ENCODE data around the gene UBE2O.

DNA sequence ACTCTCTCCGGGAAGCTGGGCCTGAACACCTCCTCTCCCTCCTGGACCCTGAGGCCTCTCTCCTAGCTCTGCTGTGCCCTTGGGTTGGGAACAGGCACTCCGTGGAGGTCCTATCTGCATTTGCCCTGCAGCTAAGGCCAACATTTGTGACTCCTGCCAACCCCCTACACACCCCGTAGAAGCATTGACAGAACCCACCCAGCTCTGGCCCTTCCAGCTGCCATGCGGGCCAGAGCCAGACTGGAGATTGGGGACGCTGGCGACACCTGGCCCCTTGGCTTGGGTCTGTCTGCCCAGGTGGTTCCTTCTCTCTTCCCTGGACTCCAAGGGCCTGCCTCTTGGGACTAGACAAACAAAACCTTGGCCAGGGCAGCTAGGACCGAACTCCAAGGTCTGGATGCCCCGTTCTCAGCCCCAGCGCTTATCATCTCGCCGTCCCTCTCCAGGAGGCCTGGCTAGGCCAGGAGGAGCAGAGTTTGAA lies 48.9 kb upstream of the UBE2O start:
- TF ChIP-seq, protein P1, sequence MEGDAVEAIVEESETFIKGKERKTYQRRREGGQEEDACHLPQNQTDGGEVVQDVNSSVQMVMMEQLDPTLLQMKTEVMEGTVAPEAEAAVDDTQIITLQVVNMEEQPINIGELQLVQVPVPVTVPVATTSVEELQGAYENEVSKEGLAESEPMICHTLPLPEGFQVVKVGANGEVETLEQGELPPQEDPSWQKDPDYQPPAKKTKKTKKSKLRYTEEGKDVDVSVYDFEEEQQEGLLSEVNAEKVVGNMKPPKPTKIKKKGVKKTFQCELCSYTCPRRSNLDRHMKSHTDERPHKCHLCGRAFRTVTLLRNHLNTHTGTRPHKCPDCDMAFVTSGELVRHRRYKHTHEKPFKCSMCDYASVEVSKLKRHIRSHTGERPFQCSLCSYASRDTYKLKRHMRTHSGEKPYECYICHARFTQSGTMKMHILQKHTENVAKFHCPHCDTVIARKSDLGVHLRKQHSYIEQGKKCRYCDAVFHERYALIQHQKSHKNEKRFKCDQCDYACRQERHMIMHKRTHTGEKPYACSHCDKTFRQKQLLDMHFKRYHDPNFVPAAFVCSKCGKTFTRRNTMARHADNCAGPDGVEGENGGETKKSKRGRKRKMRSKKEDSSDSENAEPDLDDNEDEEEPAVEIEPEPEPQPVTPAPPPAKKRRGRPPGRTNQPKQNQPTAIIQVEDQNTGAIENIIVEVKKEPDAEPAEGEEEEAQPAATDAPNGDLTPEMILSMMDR (conservative IDR thresholded peaks at IDR 0.05; ENCODE audit: low read depth in 2 of 2) = no peak
- TF ChIP-seq ZNF114 (CRISPR knock-in tag; IDR thresholded peaks at IDR 0.05) = no peak
- TF ChIP-seq POLR2AphosphoS5 (IDR thresholded peaks at IDR 0.05; ENCODE audit: low read depth) = no peak
- TF ChIP-seq EZH2 (IDR thresholded peaks at IDR 0.05; ENCODE audit: low read depth, unreplicated experiment) = no peak
- TF ChIP-seq, protein P2, sequence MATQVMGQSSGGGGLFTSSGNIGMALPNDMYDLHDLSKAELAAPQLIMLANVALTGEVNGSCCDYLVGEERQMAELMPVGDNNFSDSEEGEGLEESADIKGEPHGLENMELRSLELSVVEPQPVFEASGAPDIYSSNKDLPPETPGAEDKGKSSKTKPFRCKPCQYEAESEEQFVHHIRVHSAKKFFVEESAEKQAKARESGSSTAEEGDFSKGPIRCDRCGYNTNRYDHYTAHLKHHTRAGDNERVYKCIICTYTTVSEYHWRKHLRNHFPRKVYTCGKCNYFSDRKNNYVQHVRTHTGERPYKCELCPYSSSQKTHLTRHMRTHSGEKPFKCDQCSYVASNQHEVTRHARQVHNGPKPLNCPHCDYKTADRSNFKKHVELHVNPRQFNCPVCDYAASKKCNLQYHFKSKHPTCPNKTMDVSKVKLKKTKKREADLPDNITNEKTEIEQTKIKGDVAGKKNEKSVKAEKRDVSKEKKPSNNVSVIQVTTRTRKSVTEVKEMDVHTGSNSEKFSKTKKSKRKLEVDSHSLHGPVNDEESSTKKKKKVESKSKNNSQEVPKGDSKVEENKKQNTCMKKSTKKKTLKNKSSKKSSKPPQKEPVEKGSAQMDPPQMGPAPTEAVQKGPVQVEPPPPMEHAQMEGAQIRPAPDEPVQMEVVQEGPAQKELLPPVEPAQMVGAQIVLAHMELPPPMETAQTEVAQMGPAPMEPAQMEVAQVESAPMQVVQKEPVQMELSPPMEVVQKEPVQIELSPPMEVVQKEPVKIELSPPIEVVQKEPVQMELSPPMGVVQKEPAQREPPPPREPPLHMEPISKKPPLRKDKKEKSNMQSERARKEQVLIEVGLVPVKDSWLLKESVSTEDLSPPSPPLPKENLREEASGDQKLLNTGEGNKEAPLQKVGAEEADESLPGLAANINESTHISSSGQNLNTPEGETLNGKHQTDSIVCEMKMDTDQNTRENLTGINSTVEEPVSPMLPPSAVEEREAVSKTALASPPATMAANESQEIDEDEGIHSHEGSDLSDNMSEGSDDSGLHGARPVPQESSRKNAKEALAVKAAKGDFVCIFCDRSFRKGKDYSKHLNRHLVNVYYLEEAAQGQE (IDR thresholded peaks at IDR 0.05; ENCODE audit: unreplicated experiment) = no peak
- no peak for TF ChIP-seq EZH2phosphoT487 (IDR thresholded peaks at IDR 0.05; ENCODE audit: unreplicated experiment)
- TF ChIP-seq CREB1 (CRISPR knock-in tag; IDR thresholded peaks at IDR 0.05; ENCODE audit: low read depth) = no peak
- TF ChIP-seq ZNF331 (CRISPR knock-in tag; IDR thresholded peaks at IDR 0.05; ENCODE audit: low read depth) = no peak
- TF ChIP-seq JUNB (IDR thresholded peaks at IDR 0.05; ENCODE audit: unreplicated experiment) = no peak
- TF ChIP-seq NANOG (IDR thresholded peaks at IDR 0.05; ENCODE audit: borderline replicate concordance) = no peak
- no peak for TF ChIP-seq STAT1 (IDR thresholded peaks at IDR 0.05; ENCODE audit: unreplicated experiment)
- TF ChIP-seq, protein P3, sequence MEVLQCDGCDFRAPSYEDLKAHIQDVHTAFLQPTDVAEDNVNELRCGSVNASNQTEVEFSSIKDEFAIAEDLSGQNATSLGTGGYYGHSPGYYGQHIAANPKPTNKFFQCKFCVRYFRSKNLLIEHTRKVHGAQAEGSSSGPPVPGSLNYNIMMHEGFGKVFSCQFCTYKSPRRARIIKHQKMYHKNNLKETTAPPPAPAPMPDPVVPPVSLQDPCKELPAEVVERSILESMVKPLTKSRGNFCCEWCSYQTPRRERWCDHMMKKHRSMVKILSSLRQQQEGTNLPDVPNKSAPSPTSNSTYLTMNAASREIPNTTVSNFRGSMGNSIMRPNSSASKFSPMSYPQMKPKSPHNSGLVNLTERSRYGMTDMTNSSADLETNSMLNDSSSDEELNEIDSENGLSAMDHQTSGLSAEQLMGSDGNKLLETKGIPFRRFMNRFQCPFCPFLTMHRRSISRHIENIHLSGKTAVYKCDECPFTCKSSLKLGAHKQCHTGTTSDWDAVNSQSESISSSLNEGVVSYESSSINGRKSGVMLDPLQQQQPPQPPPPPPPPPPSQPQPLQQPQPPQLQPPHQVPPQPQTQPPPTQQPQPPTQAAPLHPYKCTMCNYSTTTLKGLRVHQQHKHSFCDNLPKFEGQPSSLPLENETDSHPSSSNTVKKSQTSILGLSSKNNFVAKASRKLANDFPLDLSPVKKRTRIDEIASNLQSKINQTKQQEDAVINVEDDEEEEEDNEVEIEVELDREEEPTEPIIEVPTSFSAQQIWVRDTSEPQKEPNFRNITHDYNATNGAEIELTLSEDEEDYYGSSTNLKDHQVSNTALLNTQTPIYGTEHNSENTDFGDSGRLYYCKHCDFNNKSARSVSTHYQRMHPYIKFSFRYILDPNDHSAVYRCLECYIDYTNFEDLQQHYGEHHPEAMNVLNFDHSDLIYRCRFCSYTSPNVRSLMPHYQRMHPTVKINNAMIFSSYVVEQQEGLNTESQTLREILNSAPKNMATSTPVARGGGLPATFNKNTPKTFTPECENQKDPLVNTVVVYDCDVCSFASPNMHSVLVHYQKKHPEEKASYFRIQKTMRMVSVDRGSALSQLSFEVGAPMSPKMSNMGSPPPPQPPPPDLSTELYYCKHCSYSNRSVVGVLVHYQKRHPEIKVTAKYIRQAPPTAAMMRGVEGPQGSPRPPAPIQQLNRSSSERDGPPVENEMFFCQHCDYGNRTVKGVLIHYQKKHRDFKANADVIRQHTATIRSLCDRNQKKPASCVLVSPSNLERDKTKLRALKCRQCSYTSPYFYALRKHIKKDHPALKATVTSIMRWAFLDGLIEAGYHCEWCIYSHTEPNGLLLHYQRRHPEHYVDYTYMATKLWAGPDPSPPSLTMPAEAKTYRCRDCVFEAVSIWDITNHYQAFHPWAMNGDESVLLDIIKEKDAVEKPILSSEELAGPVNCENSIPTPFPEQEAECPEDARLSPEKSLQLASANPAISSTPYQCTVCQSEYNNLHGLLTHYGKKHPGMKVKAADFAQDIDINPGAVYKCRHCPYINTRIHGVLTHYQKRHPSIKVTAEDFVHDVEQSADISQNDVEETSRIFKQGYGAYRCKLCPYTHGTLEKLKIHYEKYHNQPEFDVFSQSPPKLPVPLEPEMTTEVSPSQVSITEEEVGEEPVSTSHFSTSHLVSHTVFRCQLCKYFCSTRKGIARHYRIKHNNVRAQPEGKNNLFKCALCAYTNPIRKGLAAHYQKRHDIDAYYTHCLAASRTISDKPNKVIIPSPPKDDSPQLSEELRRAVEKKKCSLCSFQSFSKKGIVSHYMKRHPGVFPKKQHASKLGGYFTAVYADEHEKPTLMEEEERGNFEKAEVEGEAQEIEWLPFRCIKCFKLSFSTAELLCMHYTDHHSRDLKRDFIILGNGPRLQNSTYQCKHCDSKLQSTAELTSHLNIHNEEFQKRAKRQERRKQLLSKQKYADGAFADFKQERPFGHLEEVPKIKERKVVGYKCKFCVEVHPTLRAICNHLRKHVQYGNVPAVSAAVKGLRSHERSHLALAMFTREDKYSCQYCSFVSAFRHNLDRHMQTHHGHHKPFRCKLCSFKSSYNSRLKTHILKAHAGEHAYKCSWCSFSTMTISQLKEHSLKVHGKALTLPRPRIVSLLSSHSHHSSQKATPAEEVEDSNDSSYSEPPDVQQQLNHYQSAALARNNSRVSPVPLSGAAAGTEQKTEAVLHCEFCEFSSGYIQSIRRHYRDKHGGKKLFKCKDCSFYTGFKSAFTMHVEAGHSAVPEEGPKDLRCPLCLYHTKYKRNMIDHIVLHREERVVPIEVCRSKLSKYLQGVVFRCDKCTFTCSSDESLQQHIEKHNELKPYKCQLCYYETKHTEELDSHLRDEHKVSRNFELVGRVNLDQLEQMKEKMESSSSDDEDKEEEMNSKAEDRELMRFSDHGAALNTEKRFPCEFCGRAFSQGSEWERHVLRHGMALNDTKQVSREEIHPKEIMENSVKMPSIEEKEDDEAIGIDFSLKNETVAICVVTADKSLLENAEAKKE (CRISPR knock-in tag; IDR thresholded peaks at IDR 0.05) = no peak

Measured in GM23338 (cell line).